ENCODE data around the gene TMEM86B.

The TMEM86B gene

GRCh38 chr19:55257461-55258420 is 29.2 kb upstream of the TMEM86B start:
- peak; percentile 26 for DNase-seq

- no peak for DNase-seq
Measured at GRCh38 chr19:55256562-55257460, 28.2 kb upstream of the TMEM86B start.

GRCh38 chr19:55255618-55256423 is 27.3 kb upstream of the TMEM86B start:
- peak; percentile 52 for DNase-seq

- no peak for DNase-seq
Measured at GRCh38 chr19:55254625-55254977, 26.0 kb upstream of the TMEM86B start.

- peak; percentile 47 for DNase-seq
Measured at GRCh38 chr19:55253842-55254624, 25.5 kb upstream of the TMEM86B start.

GRCh38 chr19:55252760-55253663 is 24.4 kb upstream of the TMEM86B start:
- no peak for DNase-seq

GRCh38 chr19:55251341-55252081 is 22.9 kb upstream of the TMEM86B start:
- peak; percentile 32 for DNase-seq

- no peak for DNase-seq
Measured at GRCh38 chr19:55250262-55251036, 21.9 kb upstream of the TMEM86B start.

GRCh38 chr19:55249841-55250240 is 21.3 kb upstream of the TMEM86B start:
- no peak for DNase-seq

GRCh38 chr19:55248704-55249103 is 20.1 kb upstream of the TMEM86B start:
- no peak for DNase-seq

- DNase-seq, result no peak
Measured at GRCh38 chr19:55248166-55248675, 19.7 kb upstream of the TMEM86B start.

- no peak for DNase-seq
Measured at GRCh38 chr19:55247621-55248099, 19.1 kb upstream of the TMEM86B start.

- no peak for DNase-seq
Measured at GRCh38 chr19:55246462-55247451, 18.2 kb upstream of the TMEM86B start.

- DNase-seq, result no peak
Measured at GRCh38 chr19:55245236-55245904, 16.8 kb upstream of the TMEM86B start.

- no peak for DNase-seq
Measured at GRCh38 chr19:55244004-55244680, 15.6 kb upstream of the TMEM86B start.

GRCh38 chr19:55242517-55242916 is 14.0 kb upstream of the TMEM86B start:
- DNase-seq, result no peak
